ENCODE results near the gene NSL1.

GRCh38 chr1:212777151-212777550, 14.4 kb downstream of the NSL1 start:
- no peak for TF ChIP-seq CTCF (IDR thresholded peaks at IDR 0.05; ENCODE audit: insufficient read depth, low read length, poor library complexity, severe bottlenecking)
- TF ChIP-seq EZH2phosphoT487 (conservative IDR thresholded peaks at IDR 0.05; ENCODE audit: low read length) = no peak

Data from SU-DHL-6 (cell line).